Measurements from ENCODE around the gene ADAT1. TPM values are rescaled to one million over a fixed set of nuclear protein-coding genes. Genes with fewer than 3 reads are reported as not detected.

Gene ADAT1
- total and polyA plus RNA-seq, 10 of the 15 experiments (the other 5 are each of a cell fraction or from before 2014, with no cell fraction given): 26.2 to 77.4 (median 55.8) TPM

DNA sequence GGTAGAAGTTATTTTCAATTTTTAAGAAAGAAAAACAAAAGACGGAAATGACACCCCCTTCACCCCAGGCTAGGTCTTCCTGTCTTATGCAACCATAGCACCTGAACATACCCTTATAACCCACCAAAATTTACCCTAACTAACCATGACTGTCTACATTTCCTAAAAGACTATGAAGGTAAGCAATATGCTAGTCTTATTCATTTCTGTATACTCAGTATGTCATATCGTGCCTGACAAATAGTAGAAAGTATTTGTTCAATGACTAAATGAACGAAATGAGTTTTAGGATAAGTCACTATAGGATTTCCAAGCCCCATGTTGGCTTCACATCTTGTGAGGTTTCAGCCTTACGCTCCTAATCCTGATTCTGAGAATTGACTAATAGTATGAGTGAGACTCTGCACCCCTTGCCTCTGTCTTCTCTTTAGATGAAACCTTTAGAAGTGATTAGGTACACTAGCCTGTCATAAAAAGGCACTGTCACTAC, 6.5 kb downstream of the ADAT1 start (continued):
- TF ChIP-seq, protein P1, sequence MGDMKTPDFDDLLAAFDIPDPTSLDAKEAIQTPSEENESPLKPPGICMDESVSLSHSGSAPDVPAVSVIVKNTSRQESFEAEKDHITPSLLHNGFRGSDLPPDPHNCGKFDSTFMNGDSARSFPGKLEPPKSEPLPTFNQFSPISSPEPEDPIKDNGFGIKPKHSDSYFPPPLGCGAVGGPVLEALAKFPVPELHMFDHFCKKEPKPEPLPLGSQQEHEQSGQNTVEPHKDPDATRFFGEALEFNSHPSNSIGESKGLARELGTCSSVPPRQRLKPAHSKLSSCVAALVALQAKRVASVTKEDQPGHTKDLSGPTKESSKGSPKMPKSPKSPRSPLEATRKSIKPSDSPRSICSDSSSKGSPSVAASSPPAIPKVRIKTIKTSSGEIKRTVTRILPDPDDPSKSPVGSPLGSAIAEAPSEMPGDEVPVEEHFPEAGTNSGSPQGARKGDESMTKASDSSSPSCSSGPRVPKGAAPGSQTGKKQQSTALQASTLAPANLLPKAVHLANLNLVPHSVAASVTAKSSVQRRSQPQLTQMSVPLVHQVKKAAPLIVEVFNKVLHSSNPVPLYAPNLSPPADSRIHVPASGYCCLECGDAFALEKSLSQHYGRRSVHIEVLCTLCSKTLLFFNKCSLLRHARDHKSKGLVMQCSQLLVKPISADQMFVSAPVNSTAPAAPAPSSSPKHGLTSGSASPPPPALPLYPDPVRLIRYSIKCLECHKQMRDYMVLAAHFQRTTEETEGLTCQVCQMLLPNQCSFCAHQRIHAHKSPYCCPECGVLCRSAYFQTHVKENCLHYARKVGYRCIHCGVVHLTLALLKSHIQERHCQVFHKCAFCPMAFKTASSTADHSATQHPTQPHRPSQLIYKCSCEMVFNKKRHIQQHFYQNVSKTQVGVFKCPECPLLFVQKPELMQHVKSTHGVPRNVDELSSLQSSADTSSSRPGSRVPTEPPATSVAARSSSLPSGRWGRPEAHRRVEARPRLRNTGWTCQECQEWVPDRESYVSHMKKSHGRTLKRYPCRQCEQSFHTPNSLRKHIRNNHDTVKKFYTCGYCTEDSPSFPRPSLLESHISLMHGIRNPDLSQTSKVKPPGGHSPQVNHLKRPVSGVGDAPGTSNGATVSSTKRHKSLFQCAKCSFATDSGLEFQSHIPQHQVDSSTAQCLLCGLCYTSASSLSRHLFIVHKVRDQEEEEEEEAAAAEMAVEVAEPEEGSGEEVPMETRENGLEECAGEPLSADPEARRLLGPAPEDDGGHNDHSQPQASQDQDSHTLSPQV (IDR thresholded peaks at IDR 0.05): no peak
- TF ChIP-seq ETV6 (conservative IDR thresholded peaks at IDR 0.05 in 1 of 2, IDR thresholded peaks at IDR 0.05 in 1 of 2; ENCODE audit: borderline replicate concordance in 1 of 2, low read depth in 1 of 2): peak in 1 of 2 experiments; percentile 59; a peak in 1 of 4 replicates
- peak; percentile 63; the same call in 1 of the 2 replicates for TF ChIP-seq RUNX3 (IDR thresholded peaks at IDR 0.05; ENCODE audit: low read length)
- no peak for TF ChIP-seq HDAC2 (IDR thresholded peaks at IDR 0.05)
- no peak for TF ChIP-seq ZNF274 (IDR thresholded peaks at IDR 0.05; ENCODE audit: insufficient read depth, insufficient read length)
- TF ChIP-seq ZBED1 (IDR thresholded peaks at IDR 0.05; ENCODE audit: borderline replicate concordance): peak; percentile 82
- no peak for TF ChIP-seq IKZF1 (conservative IDR thresholded peaks at IDR 0.05)
- TF ChIP-seq CREM (IDR thresholded peaks at IDR 0.05; ENCODE audit: low read depth): peak; percentile 66
- no peak for TF ChIP-seq PML (IDR thresholded peaks at IDR 0.05; ENCODE audit: low read length)
- TF ChIP-seq CBX3 (IDR thresholded peaks at IDR 0.05; ENCODE audit: borderline replicate concordance, low read depth): no peak
- no peak for TF ChIP-seq ZNF24 (IDR thresholded peaks at IDR 0.05)
- TF ChIP-seq YY1 (IDR thresholded peaks at IDR 0.05; ENCODE audit: low read depth, low read length): no peak
- no peak for TF ChIP-seq TARDBP (IDR thresholded peaks at IDR 0.05; ENCODE audit: borderline replicate concordance)
- no peak for TF ChIP-seq SUZ12 (IDR thresholded peaks at IDR 0.05; ENCODE audit: unreplicated experiment)
- TF ChIP-seq SIN3A (IDR thresholded peaks at IDR 0.05; ENCODE audit: low read depth, low read length): no peak
- no peak for TF ChIP-seq RB1 (IDR thresholded peaks at IDR 0.05; ENCODE audit: borderline replicate concordance)
- no peak for TF ChIP-seq SPI1 (IDR thresholded peaks at IDR 0.05; ENCODE audit: borderline replicate concordance, insufficient read depth, low read depth, low read length)
- TF ChIP-seq, protein P2, sequence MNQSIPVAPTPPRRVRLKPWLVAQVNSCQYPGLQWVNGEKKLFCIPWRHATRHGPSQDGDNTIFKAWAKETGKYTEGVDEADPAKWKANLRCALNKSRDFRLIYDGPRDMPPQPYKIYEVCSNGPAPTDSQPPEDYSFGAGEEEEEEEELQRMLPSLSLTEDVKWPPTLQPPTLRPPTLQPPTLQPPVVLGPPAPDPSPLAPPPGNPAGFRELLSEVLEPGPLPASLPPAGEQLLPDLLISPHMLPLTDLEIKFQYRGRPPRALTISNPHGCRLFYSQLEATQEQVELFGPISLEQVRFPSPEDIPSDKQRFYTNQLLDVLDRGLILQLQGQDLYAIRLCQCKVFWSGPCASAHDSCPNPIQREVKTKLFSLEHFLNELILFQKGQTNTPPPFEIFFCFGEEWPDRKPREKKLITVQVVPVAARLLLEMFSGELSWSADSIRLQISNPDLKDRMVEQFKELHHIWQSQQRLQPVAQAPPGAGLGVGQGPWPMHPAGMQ (IDR thresholded peaks at IDR 0.05; ENCODE audit: borderline replicate concordance): no peak
- no peak for TF ChIP-seq PAX5 (IDR thresholded peaks at IDR 0.05; ENCODE audit: borderline replicate concordance, low read depth, low read length)
- no peak for TF ChIP-seq HDAC6 (IDR thresholded peaks at IDR 0.05; ENCODE audit: unreplicated experiment)
- 0 out of 2 replicates have a peak, but pooled peaks have one; percentile 16 for TF ChIP-seq CBFB (IDR thresholded peaks at IDR 0.05; ENCODE audit: low read depth)
- TF ChIP-seq KLF5 (IDR thresholded peaks at IDR 0.05; ENCODE audit: partially characterized antibody): no peak
- no peak for TF ChIP-seq NFXL1 (IDR thresholded peaks at IDR 0.05; ENCODE audit: borderline replicate concordance)
- no peak for TF ChIP-seq MEF2A (IDR thresholded peaks at IDR 0.05; ENCODE audit: insufficient read depth, low read depth, low read length)
- TF ChIP-seq POLR2A (IDR thresholded peaks at IDR 0.05; ENCODE audit: low read depth, low read length): no peak
- peak; percentile 50; the same call in 1 of the 2 replicates for TF ChIP-seq TCF7 (IDR thresholded peaks at IDR 0.05; ENCODE audit: borderline replicate concordance)
- TF ChIP-seq CBX5 (IDR thresholded peaks at IDR 0.05; ENCODE audit: low read depth): no peak
- 0 out of 2 replicates have a peak, but pooled peaks have one; percentile 54 for TF ChIP-seq GABPA (IDR thresholded peaks at IDR 0.05; ENCODE audit: low read depth)
- TF ChIP-seq FOXM1 (IDR thresholded peaks at IDR 0.05; ENCODE audit: low read depth, low read length): peak; percentile 90; the same call in 1 of the 2 replicates
- no peak for TF ChIP-seq EGR1 (IDR thresholded peaks at IDR 0.05; ENCODE audit: borderline replicate concordance in 1 of 2, low read depth in 2 of 2, low read length in 2 of 2)

Data from GM12878 (cell line).